Naive B cell (primary cell): Measurements from ENCODE around the gene HES3. TPM values are rescaled to one million over a fixed set of nuclear protein-coding genes. Genes with fewer than 3 reads are reported as not detected.

Experiments used
- ATAC-seq, 2 donors: fragments of 150-1000 bp; cut with Tn5 transposase; 2 replicates each; pipeline ENCODE4 v1.10.0; 2021; ENCODE audit warnings: low read depth in 2 of 2, mild to moderate bottlenecking in 2 of 2, moderate library complexity in 2 of 2
- DNase-seq: peaks from one replicate; pipeline ENCODE4 v3.0.0; 2022
- H3K27ac Mint-ChIP-seq, 6 donors: one replicate each; pipeline ENCODE4 v1.8.0; 2020 to 2022; ENCODE audit warnings: mild to moderate bottlenecking in 6 of 6, mixed read lengths in 6 of 6, moderate library complexity in 5 of 6, inconsistent platforms in 2 of 6
- H3K27me3 Mint-ChIP-seq, 3 donors: one replicate each; pipeline ENCODE4 v1.8.0; 2021 to 2022; ENCODE audit warnings: mixed read lengths in 3 of 3, mild to moderate bottlenecking in 1 of 3
- H3K36me3 Mint-ChIP-seq, 2 donors: one replicate each; pipeline ENCODE4 v1.8.0; 2020 to 2022; ENCODE audit warnings: mixed read lengths in 2 of 2, inconsistent platforms in 1 of 2, mild to moderate bottlenecking in 1 of 2
- H3K4me1 Mint-ChIP-seq, 3 donors: one replicate each; pipeline ENCODE4 v1.8.0; 2020 to 2022; ENCODE audit warnings: mixed read lengths in 3 of 3, inconsistent platforms in 1 of 3, mild to moderate bottlenecking in 1 of 3, moderate library complexity in 1 of 3
- H3K4me3 Mint-ChIP-seq, 8 donors: one replicate each; pipeline ENCODE4 v1.8.0; 2020 to 2022; ENCODE audit warnings: mild to moderate bottlenecking in 8 of 8, mixed read lengths in 8 of 8, moderate library complexity in 8 of 8, inconsistent platforms in 2 of 8
- H3K9me3 Mint-ChIP-seq, 7 donors: one replicate each; pipeline ENCODE4 v1.8.0; 2020 to 2022; ENCODE audit warnings: mixed read lengths in 7 of 7, mild to moderate bottlenecking in 5 of 7, inconsistent platforms in 2 of 7, moderate library complexity in 1 of 7
- polyA plus RNA-seq, 6 donors: library from polyadenylated mRNA; unstranded; fragments of 300-500 nt; fragmentation: Illumina TruSeq; gene quantifications; one replicate each; pipeline ENCODE4 v1.2.3, GENCODE V29; 2021; ENCODE audit warnings: low read depth in 6 of 6

HES3 gene
- polyA plus RNA-seq, 6 donors from 2014 or later: not detected

DNA sequence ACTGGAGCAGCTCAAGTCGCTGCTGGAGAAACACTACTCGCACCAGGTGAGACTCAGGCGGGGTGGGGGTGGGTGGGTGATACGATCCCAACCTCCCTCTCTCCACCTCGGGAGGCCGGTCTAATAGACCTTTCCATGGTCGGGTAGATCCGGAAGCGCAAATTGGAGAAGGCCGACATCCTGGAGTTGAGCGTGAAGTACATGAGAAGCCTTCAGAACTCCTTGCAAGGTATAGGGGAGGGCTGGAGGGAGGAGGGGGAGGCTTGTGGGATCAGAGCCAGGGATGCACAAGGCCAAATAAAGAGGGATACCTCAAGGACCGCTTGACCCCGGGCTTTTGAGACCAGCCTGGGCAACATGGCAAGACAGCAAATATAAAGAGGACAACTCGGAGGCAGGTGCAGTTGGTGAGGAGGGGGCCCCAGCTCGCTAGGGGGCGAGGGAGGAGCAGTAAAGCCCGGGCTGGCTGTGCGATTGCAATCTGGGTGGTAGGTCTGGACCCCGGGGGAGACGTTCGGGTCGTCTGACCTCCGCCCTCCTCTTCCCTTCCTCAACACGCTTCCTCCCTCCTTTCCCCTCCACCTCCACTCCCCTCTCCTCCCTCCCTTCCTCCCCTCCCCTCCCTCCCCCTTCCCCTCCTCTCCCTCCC, 546 bp downstream of the HES3 start:
- peaks cover 9 to 20% (median 19%) of the 10 kb centered on the region in 3 donors for H3K4me1 Mint-ChIP-seq
- H3K36me3 Mint-ChIP-seq: peaks cover 0 to 8% of the 10 kb centered on the region in 2 donors
- no peak for ATAC-seq
- peaks cover 0 to 2% (median 0%) of the 10 kb centered on the region in 7 donors for H3K9me3 Mint-ChIP-seq
- peak overlapping the region in 2 of 8 donors; percentile 42 to 80 for H3K4me3 Mint-ChIP-seq
- peak overlapping the region in 3 of 6 donors; percentile 26 to 88 (median 63) for H3K27ac Mint-ChIP-seq
- no peak for DNase-seq
- peaks cover 36 to 74% (median 49%) of the 10 kb centered on the region in 3 donors for H3K27me3 Mint-ChIP-seq

DNA sequence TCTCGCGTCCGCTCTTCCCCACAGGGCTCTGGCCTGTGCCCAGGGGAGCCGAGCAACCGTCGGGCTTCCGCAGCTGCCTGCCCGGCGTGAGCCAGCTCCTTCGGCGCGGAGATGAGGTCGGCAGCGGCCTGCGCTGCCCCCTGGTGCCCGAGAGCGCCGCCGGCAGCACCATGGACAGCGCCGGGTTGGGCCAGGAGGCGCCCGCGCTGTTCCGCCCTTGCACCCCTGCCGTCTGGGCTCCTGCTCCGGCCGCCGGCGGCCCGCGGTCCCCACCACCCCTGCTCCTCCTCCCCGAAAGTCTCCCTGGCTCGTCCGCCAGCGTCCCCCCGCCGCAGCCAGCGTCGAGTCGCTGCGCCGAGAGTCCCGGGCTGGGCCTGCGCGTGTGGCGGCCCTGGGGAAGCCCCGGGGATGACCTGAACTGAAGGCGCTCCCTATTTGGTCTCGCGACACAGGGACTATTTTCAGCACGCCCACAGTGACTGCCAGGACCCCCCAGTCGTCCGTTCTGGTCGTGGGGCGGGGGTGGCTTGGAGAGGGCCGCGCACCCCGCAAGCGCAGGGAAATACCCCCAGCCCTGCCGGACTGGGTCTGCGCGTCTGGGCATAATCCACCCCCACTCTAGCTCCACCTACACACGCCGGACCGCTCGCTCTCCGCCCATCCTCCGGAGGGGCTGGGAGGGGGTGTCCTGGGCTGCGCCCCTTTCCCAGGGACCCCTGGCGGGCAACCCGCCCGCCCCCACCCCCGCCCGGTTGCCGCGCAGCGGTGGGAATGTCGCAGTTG, 1.3 kb downstream of the HES3 start:
- Mint-ChIP-seq H3K4me1 (peaks cover 9 to 20% (median 19%) of the 10 kb centered on the region in 3 donors), H3K27me3 (peaks cover 32 to 70% (median 51%) of the 10 kb centered on the region in 3 donors), H3K4me3 (no peak overlapping the region), H3K27ac (peak overlapping the region in 1 of 6 donors; percentile 4), H3K9me3 (peaks cover 0 to 2% (median 0%) of the 10 kb centered on the region in 7 donors), H3K36me3 (peaks cover 0 to 8% of the 10 kb centered on the region in 2 donors)
- ATAC-seq (peak; percentile 64 to 71), DNase-seq (peak; percentile 68)

DNA sequence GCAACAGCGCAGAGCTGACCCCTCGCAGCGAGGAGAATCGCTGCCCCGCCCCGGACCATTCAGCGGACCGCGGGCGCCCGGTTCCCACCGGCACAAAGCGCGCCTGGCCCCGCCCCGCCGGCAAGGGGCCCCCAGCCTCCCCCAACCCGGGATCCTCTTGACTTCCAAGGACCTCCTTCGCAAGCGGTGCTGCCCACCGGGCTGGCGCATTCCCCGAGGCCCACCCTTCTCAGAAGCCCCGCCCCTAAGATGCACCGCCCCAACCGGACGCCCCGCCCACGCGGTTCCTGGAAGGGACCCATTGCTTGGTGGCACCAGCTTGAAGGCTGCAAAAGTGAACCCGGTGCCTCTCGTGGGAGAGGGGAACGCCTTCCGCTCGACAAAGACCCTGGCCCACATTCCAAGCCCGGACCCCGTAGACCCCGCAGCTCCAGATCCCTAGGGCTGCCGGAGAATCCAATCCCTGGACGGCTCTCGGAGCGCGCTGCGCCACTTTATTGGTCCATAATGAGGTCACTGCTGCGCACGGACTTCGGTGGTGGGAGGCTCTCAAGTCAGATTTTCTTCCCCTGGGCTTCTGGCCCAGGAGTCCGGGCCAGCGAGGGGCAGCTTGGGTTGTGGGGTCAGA, 2.0 kb downstream of the HES3 start:
- peaks cover 9 to 20% (median 19%) of the 10 kb centered on the region in 3 donors for H3K4me1 Mint-ChIP-seq
- peak overlapping the region in 5 of 8 donors; percentile 40 to 80 (median 66) for H3K4me3 Mint-ChIP-seq
- DNase-seq: no peak
- peaks cover 0 to 2% (median 0%) of the 10 kb centered on the region in 7 donors for H3K9me3 Mint-ChIP-seq
- no peak for ATAC-seq
- peaks cover 33 to 73% (median 56%) of the 10 kb centered on the region in 3 donors for H3K27me3 Mint-ChIP-seq
- peak overlapping the region in 1 of 6 donors; percentile 96 for H3K27ac Mint-ChIP-seq
- peaks cover 0 to 8% of the 10 kb centered on the region in 2 donors for H3K36me3 Mint-ChIP-seq

DNA sequence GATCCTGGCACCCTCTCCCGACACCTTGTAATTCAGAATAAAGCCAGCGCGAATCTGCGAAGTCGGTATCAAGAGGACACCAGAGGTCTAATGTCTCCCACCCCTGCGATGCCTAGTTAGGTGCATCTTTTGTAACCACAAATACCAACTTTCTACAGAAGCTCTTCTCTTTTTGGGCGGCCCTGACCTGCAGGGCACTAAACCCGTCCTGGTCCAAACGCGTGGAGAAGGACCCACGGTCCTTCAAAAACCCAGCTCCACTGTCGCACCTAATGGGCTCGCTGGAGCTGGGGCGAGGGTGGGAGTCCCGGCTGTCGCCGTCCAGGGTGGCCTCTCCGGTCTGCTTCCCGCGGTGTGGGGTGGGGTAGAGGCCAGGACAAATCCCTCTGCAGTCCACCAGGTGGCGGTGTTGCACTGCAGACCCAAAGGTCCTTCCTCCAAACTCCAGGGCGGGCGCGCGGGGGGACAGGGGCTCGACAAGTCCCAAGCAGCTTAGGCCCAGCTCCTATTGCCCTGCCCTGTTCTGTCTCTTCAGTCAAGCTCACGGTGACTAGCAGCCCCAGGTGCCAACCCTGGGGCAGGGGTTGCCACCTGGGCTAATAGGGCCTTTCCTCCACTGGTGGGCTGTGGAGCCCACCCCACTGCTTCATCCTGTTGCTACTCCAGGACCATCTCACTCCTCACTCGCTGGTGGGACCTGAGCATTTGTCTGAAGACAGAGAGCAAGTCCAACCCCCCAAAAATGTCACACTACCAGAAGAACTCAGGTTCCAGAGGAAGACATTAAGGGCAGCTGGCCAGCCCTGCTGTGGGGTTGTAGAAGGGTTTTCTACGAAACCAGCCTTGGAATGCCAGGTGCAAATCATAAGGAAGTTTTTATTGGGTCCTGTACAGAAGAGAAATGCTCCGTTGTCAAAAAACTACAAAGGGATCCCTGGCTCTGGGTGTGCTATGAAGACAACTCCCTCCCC, 2.8 kb downstream of the HES3 start:
- peak; percentile 74 for DNase-seq
- Mint-ChIP-seq H3K9me3 (peaks cover 0 to 2% (median 0%) of the 10 kb centered on the region in 7 donors), H3K27me3 (peaks cover 27 to 73% (median 56%) of the 10 kb centered on the region in 3 donors), H3K4me3 (peak overlapping the region; percentile 16 to 80 (median 61)), H3K4me1 (peaks cover 4 to 13% (median 11%) of the 10 kb centered on the region in 3 donors), H3K36me3 (no peaks in the 10 kb centered on the region), H3K27ac (peak overlapping the region in 4 of 6 donors; percentile 53 to 96 (median 84))
- ATAC-seq: peak; percentile 69 to 70

DNA sequence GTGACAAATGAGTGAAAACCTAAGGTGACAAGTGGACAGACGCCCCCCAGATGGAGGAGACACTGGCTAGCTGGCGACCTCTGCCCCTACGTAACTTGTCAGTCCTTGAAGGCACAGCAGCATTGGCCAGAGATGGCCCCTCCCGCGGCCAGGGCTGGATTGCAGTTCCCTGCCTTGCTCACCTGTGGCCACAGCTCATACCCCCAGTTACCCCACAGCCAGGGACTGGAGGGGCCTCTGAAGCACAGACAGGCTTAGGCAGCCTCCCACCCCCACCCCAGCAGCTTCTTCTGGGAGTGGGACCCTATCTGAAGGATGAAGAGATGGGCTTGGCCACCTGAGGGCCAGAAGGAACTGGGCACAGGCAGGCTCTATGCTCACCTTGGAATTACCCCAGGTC, 3.7 kb downstream of the HES3 start:
- Mint-ChIP-seq H3K9me3 (peaks cover 0 to 2% (median 0%) of the 10 kb centered on the region in 7 donors), H3K36me3 (no peaks in the 10 kb centered on the region), H3K4me3 (no peak overlapping the region), H3K4me1 (peaks cover 4 to 13% (median 10%) of the 10 kb centered on the region in 3 donors), H3K27ac (no peak overlapping the region), H3K27me3 (peaks cover 31 to 79% (median 61%) of the 10 kb centered on the region in 3 donors)
- no peak for DNase-seq
- no peak for ATAC-seq

DNA sequence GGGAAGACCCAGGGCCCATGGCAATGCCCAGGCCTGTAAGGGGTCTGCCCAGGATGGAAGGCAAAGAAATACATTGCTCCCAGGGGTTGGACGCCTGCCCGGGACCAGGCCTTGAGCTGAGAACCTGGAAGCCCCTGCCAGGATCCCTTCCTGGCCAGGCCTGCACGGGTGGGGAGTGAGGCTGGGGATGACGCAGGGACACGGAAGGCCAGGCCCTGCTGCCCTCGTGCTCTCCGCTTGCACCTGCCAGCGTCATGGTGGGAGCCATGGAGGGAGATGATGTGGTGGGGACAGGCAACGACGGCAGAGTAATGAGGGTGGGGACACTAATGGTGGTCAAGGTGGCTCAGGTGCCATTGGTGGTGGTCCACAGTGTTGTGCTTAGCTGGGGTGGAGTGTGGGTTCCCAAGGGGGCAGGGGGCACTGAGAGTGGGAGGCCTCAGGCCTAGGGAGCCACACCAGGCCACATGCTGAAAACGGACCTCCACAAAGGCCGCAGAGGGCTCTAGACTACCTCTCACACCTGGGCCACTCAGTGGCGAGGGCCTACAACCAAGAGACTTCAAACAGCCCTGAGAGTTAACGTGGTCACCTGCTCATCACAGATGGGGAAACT, 4.3 kb downstream of the HES3 start:
- no peak for ATAC-seq
- H3K4me3 Mint-ChIP-seq: peak overlapping the region in 2 of 8 donors; percentile 13 to 43

DNA sequence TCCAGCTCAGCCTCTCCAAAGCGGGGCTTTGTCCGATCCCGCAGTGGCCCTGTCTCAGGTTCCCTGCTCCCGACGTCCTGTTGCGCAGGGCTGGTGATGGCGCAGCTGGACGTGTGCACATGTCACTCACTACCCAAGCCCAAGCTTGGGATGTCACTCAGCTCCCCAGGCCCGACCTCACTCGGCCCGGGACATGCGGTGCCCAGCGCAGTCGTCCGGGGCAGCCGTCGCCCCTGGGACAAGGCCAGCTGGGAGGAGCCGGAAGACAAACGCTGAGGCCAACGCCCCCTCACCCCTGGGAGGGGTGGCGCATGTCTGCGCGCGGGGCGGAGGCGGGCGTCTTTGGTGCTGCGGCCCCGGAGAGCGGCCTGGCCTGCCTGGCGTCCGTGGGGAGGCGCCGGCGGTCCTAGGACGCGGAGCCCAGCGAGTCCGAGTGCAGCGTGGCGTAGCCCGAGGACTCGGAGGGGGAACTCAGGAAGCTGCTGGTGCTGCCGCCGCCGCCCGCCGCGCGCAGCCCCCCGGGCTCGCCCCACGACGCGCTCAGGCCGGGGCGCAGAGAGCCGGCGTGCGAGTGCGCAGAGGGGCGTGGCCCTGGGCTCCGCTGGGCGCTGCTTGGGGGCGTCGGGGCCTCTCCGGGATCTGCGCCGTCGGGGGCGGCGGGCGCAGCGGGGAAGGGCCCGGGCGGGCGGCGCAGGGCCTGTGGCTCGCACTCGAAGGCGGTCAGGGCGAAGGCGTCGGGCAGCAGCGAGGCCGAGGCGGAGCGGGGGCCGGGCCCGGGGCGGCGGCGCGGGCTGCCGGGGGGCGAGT, 5.2 kb downstream of the HES3 start:
- Mint-ChIP-seq H3K27ac (no peak overlapping the region), H3K9me3 (peaks cover 0 to 2% (median 0%) of the 10 kb centered on the region in 7 donors), H3K36me3 (no peaks in the 10 kb centered on the region), H3K4me1 (peaks cover 4 to 13% (median 10%) of the 10 kb centered on the region in 3 donors), H3K4me3 (no peak overlapping the region), H3K27me3 (peaks cover 32 to 70% (median 54%) of the 10 kb centered on the region in 3 donors)
- ATAC-seq (no peak), DNase-seq (no peak)

More for the DNA sequence above, 4.3 kb downstream of the HES3 start:
- DNase-seq: no peak
- H3K4me1 Mint-ChIP-seq: peaks cover 4 to 13% (median 10%) of the 10 kb centered on the region in 3 donors
- peak overlapping the region in 1 of 6 donors; percentile 74 for H3K27ac Mint-ChIP-seq
- H3K27me3 Mint-ChIP-seq: peaks cover 31 to 78% (median 59%) of the 10 kb centered on the region in 3 donors
- no peaks in the 10 kb centered on the region for H3K36me3 Mint-ChIP-seq
- peaks cover 0 to 2% (median 0%) of the 10 kb centered on the region in 7 donors for H3K9me3 Mint-ChIP-seq

DNA sequence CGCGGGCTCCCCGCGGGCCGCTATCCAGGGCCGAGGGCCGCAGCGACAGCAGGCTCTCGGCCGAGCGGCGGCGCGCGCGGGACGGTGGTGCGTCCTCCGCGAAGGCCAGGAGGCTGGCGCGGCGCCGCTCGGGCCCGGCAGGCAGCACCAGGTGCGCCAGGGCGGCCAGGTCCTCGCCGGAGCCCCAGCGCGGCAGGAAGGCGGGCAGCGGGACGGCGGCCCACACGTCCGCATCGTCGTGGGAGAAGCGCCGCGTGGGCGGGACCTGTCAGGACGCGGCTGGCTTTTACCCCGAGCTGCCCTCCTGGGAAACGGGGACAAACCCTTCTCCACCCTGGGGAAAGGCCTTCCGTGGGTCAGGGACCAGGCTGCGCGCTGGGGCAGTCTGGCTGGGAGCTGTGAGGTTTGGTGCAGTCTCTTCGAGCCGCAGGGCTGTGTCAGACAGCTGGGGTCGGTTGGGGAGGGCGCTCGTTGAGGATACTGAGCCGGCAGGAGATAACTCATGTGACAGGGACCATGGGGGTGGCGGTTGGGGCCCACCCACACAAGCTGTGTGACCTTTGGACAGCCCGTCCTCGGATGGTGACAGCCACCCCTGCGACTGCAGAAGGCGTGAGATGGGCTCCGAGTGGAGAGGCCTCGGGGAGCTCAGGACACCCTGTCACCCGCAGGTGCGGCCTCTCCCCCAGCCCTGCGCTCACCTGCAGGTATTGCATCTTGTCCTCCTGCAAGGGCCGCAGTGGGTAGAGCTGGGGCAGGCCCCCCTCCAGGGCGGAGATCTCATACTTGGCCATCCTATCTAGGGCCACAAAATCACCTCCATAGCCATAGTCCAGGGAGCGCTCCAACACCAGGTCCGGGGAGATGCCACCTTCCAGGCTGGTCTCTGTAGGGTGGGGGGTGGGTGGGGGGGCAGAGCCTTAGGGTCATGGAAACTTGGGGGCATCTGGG, 6.0 kb downstream of the HES3 start:
- ATAC-seq (no peak), DNase-seq (no peak)
- Mint-ChIP-seq H3K4me3 (peak overlapping the region in 1 of 8 donors; percentile 59), H3K27me3 (peaks cover 34 to 61% (median 47%) of the 10 kb centered on the region in 3 donors), H3K9me3 (peaks cover 0 to 2% (median 0%) of the 10 kb centered on the region in 7 donors), H3K36me3 (no peaks in the 10 kb centered on the region), H3K27ac (no peak overlapping the region), H3K4me1 (peaks cover 0 to 10% (median 9%) of the 10 kb centered on the region in 3 donors)

DNA sequence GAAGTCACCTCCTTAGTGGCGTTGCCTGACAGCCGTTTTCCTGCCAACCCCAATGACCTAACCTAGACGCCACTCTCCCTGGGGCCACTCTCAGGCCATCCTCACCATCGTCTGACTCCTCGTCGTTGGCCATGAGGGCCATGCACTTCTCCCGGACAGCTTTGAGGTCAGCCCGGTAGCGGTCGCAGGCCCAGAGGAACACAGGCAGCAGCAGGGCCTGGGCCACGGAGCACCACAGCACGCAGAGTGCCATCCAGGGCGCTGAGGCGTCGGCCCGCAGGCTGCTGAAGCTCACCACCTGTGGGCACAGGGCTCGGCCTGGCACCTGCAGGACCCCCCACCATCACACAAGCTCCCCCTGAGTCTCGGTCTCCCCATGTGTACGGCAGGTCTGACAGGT, 7.3 kb downstream of the HES3 start:
- H3K4me3 Mint-ChIP-seq: no peak overlapping the region
- H3K4me1 Mint-ChIP-seq: peaks cover 0 to 8% (median 8%) of the 10 kb centered on the region in 3 donors
- peak overlapping the region in 1 of 6 donors; percentile 53 for H3K27ac Mint-ChIP-seq
- H3K27me3 Mint-ChIP-seq: peaks cover 34 to 59% (median 47%) of the 10 kb centered on the region in 3 donors
- peaks cover 0 to 2% (median 0%) of the 10 kb centered on the region in 7 donors for H3K9me3 Mint-ChIP-seq
- ATAC-seq: no peak
- DNase-seq: no peak
- no peaks in the 10 kb centered on the region for H3K36me3 Mint-ChIP-seq

DNA sequence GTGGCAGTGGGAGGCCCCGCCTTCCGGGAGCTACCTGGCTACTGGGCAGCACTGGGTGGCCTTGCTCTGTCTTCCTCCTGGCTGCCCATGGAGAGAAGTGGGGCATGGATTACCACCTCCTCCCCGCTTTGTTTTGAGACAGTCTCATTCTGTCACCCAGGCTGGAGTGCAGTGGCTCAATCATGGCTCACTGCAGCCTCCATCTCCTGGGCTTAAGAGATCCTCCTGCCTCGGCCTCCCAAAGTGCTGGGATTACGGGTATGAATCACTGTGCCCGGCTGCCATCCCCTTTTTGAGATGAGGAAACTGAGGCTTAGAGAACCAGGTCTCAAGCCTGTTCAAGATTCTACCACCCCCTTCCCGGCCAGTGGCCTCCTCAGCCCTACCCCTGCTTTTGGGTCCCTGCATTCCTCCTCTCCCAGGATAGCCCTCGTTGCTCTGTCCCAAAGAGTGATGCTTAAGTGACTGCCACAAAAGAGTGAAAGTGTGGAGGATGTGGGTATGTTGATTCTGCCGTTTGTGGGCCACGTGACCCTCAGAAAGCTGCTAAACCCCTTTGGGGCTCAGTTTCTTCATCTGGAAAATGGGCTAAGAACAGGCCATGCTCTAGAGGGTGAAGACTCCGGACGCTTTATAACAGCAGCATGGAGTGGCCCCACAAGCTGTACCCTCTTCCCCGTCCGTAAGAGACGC, 7.8 kb downstream of the HES3 start:
- ATAC-seq: no peak
- peaks cover 34 to 57% (median 43%) of the 10 kb centered on the region in 3 donors for H3K27me3 Mint-ChIP-seq
- peak overlapping the region in 1 of 6 donors; percentile 28 for H3K27ac Mint-ChIP-seq
- H3K4me3 Mint-ChIP-seq: peak overlapping the region in 1 of 8 donors; percentile 66
- no peak for DNase-seq
- H3K9me3 Mint-ChIP-seq: no peaks in the 10 kb centered on the region
- no peaks in the 10 kb centered on the region for H3K36me3 Mint-ChIP-seq
- H3K4me1 Mint-ChIP-seq: peaks cover 0 to 3% (median 2%) of the 10 kb centered on the region in 3 donors
